HAP-1 (cell line): Measurements from ENCODE around the gene ZNF70.

Source experiments
- DNase-seq, 2 experiments: peaks; one replicate each; pipeline ENCODE4 v3.0.0-alpha.2; 2016 to 2020; ENCODE audit warnings: low spot score in 2 of 2
- H3K27me3 ChIP-seq: fragments of 250-450 bp; sonication (Bioruptor Pico); 2 replicates; pipeline ENCODE4 v1.5.1; 2020; ENCODE audit warnings: low read depth, mild to moderate bottlenecking, moderate library complexity
- H3K36me3 ChIP-seq: fragments of 250-450 bp; sonication (Bioruptor Pico); replicated peaks from 2 replicates; pipeline ENCODE4 v1.5.1; 2020; ENCODE audit warnings: mild to moderate bottlenecking
- H3K4me1 ChIP-seq: fragments of 250-450 bp; sonication (Bioruptor Pico); 2 replicates; pipeline ENCODE4 v1.5.1; 2020; ENCODE audit warnings: mild to moderate bottlenecking
- H3K4me3 ChIP-seq: fragments of 250-450 bp; sonication (Bioruptor Pico); 2 replicates; pipeline ENCODE4 v1.5.1; 2020; ENCODE audit warnings: mild to moderate bottlenecking, moderate library complexity
- H3K9me3 ChIP-seq: fragments of 250-450 bp; sonication (Bioruptor Pico); 2 replicates; pipeline ENCODE4 v1.5.1; 2020; ENCODE audit warnings: mild to moderate bottlenecking, moderate library complexity
- in situ Hi-C: fragments of 300-500 bp; cut with MboI; formaldehyde crosslinking; loops from 3 replicates; pipeline ENCODE4 v1.14.3; 2020; ENCODE audit warnings: low sequenced_read_pairs, inconsistent platforms, mixed read lengths

The ZNF70 gene

DNA sequence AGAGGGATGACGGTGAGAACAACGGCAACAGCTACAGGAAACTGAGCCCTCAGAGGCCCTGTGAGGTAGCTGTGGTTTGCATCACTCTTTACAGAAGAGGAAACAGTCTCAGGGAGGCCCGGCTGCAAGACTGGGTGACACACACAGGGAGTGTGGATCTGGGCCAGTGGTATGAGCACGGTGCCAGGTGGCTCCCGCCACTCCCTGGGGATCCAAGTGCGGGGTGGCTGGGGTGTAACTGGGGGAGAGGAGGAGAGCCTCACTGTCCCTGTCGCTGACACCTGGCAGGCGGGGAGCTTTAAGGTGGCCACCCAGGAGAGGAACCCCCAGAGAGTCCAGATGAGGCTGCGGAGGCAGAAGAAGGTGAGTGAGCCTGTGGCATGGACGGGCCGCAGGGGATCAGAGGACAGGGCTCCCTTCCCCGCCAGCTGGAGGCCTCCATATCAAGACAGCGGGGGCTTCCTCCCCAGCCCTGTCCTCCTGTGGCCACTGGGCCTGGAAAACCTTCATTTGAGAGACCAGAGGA lies 54.5 kb downstream of the ZNF70 start:
- Histone ChIP-seq H3K9me3 (peaks cover 3% of the 10 kb centered on the region; the same call in 1 of the 2 replicates), H3K27me3 (no peaks in the 10 kb centered on the region), H3K4me3 (no peak overlapping the region), H3K4me1 (no peaks in the 10 kb centered on the region), H3K36me3 (peaks cover 42% of the 10 kb centered on the region)
- no peak for DNase-seq
- in situ Hi-C loops, result no loop called here

GRCh38 chr22:23695571-23696325 lies 55.2 kb downstream of the ZNF70 start:
- Histone ChIP-seq H3K36me3 (peaks cover 36% of the 10 kb centered on the region), H3K27me3 (no peaks in the 10 kb centered on the region), H3K4me3 (no peak overlapping the region), H3K4me1 (no peaks in the 10 kb centered on the region), H3K9me3 (peaks cover 3% of the 10 kb centered on the region; the same call in 1 of the 2 replicates)
- DNase-seq, result no peak
- in situ Hi-C loops, result no loop called here

DNA sequence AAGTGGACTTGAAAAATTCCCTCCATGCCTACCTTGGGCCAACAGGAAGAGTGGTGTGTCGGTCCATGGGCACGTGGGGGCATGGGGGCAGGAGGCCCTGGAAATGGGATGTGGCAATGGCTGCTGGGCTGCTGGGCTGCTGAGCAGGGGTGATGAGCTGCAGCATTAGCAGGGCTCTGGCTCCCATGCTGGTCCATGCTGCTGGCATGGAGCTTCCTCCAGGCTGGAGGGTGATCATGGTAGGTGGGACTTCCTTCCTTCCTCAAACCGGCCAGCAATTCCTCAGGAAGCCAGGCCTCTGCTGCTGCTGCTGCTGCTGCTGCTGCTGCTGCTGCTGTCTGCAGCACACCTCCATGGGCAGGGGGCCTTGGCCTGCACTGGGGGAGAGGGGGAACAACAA lies 55.8 kb downstream of the ZNF70 start:
- in situ Hi-C loops, result no loop called here
- H3K4me1 ChIP-seq, result no peaks in the 10 kb centered on the region
- peaks cover 2% of the 10 kb centered on the region; the same call in 1 of the 2 replicates for H3K9me3 ChIP-seq
- H3K4me3 ChIP-seq, result no peak overlapping the region
- H3K27me3 ChIP-seq, result no peaks in the 10 kb centered on the region
- peaks cover 30% of the 10 kb centered on the region for H3K36me3 ChIP-seq
- no peak for DNase-seq

GRCh38 chr22:23693979-23694680 lies 56.8 kb downstream of the ZNF70 start:
- Histone ChIP-seq H3K9me3 (no peaks in the 10 kb centered on the region), H3K27me3 (no peaks in the 10 kb centered on the region), H3K4me3 (no peak overlapping the region), H3K4me1 (no peaks in the 10 kb centered on the region), H3K36me3 (peaks cover 21% of the 10 kb centered on the region)
- DNase-seq, result no peak
- in situ Hi-C loops, result no loop called here

- Histone ChIP-seq H3K36me3 (peaks cover 17% of the 10 kb centered on the region), H3K9me3 (no peaks in the 10 kb centered on the region), H3K4me3 (no peak overlapping the region), H3K27me3 (no peaks in the 10 kb centered on the region), H3K4me1 (no peaks in the 10 kb centered on the region)
- DNase-seq, result no peak
- in situ Hi-C loops, result no loop called here
Observed at GRCh38 chr22:23692598-23693291, 58.2 kb downstream of the ZNF70 start.

DNA sequence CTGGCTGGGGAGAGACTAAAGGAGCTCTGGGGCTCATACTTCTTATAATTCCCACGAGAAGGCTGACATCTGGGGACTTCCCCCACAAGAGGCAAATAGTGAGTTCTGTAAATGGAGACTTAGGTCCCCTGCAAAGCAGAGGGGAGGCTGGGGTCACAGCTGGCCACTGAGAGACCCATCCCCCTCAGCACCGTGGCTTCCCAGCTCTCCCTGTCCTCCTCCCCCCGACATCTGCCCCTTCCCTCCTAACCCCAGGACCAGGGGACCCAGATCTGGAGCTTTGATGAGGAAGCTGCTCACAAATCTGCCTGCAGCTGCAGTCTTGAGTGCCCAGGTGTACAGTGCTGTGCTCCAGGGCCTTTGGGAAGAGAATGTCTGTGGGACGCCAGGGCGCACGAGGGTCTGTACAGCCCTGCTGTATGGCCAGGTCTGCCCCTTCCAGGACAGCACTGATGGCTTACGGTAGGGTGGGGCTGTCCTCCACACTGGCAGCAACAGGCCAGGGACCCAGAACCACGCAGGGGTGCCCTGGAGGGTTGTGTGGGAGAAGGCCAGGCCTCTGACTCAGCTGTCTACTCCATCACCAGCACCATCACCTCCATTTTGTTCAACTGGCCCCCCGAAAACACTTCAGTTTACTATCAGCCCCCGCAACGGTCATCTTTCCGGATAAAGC lies 59.0 kb downstream of the ZNF70 start:
- peaks cover 17% of the 10 kb centered on the region for H3K36me3 ChIP-seq
- H3K4me3 ChIP-seq, result no peak overlapping the region
- no peaks in the 10 kb centered on the region for H3K4me1 ChIP-seq

GRCh38 chr22:23690713-23691112 lies 60.2 kb downstream of the ZNF70 start, which contains the start of gene RGL4:
Gene RGL4, plus strand, starts transcription at chr22:23691013. Its CDS starts 1,018 bp downstream, at chr22:23692031.
- H3K4me3 ChIP-seq, result no peak within 1 kb of the TSS
- no peaks in the 10 kb centered on the region for H3K4me1 ChIP-seq
- H3K36me3 ChIP-seq, result peaks cover 17% of the 10 kb centered on the region
- no peaks in the 10 kb centered on the region for H3K9me3 ChIP-seq
- no peak for DNase-seq
- in situ Hi-C loops, result no loop called here
- no peaks in the 10 kb centered on the region for H3K27me3 ChIP-seq

More for the DNA sequence above, 59.0 kb downstream of the ZNF70 start:
- Histone ChIP-seq H3K27me3 (no peaks in the 10 kb centered on the region), H3K9me3 (no peaks in the 10 kb centered on the region)
- in situ Hi-C loops, result no loop called here
- no peak for DNase-seq

- H3K36me3 ChIP-seq, result peaks cover 9% of the 10 kb centered on the region
- no peaks in the 10 kb centered on the region for H3K27me3 ChIP-seq
- no peak for DNase-seq
- no peaks in the 10 kb centered on the region for H3K4me1 ChIP-seq
- no peaks in the 10 kb centered on the region for H3K9me3 ChIP-seq
- H3K4me3 ChIP-seq, result no peak overlapping the region
- in situ Hi-C loops, result no loop called here
Observed at GRCh38 chr22:23689414-23689813, 61.5 kb downstream of the ZNF70 start.
